Stimulated activated CD4-positive, alpha-beta T cell treated with anti-CD3 and anti-CD28 coated beads, TNF-alpha, amount 100 ng/mL, for 1 hour (primary cell): Measurements from ENCODE around the gene MT3.

Source experiments
- DNase-seq, 3 donors: peaks; one replicate each; pipeline ENCODE4 v3.0.0-alpha.2; 2020; ENCODE audit warnings: low read depth in 3 of 3, low spot score in 1 of 3

The MT3 gene

GRCh38 chr16:56589141-56590039, at the start of gene MT3:
Gene MT3, plus strand, starts transcription at chr16:56589528. Its CDS starts 63 bp downstream, at chr16:56589591.
- DNase-seq, result no peak

GRCh38 chr16:56539656-56540055, 49.7 kb upstream of the MT3 start:
- no peak for DNase-seq

- no peak for DNase-seq
Measured at GRCh38 chr16:56542039-56542438, 47.3 kb upstream of the MT3 start.

GRCh38 chr16:56547120-56547948, 42.0 kb upstream of the MT3 start:
- DNase-seq, result no peak

- DNase-seq, result no peak
Measured at GRCh38 chr16:56547949-56548567, 41.3 kb upstream of the MT3 start.

GRCh38 chr16:56549161-56549560, 40.2 kb upstream of the MT3 start:
- DNase-seq, result no peak

- DNase-seq, result no peak
Measured at GRCh38 chr16:56549744-56550385, 39.5 kb upstream of the MT3 start.

GRCh38 chr16:56551796-56552738, 37.3 kb upstream of the MT3 start:
- no peak for DNase-seq

GRCh38 chr16:56554441-56554840, 34.9 kb upstream of the MT3 start:
- no peak for DNase-seq

GRCh38 chr16:56558024-56558747, 31.1 kb upstream of the MT3 start:
- DNase-seq, result no peak

- DNase-seq, result no peak
Measured at GRCh38 chr16:56559109-56559508, 30.2 kb upstream of the MT3 start.

- DNase-seq, result no peak
Measured at GRCh38 chr16:56560447-56560846, 28.9 kb upstream of the MT3 start.

- DNase-seq, result no peak
Measured at GRCh38 chr16:56561126-56561525, 28.2 kb upstream of the MT3 start.

- DNase-seq, result no peak
Measured at GRCh38 chr16:56564793-56565477, 24.4 kb upstream of the MT3 start, which contains the start of gene MT4. Gene MT4, plus strand, starts transcription at chr16:56565073. Its CDS starts 56 bp downstream, at chr16:56565129.

GRCh38 chr16:56569971-56570370, 19.4 kb upstream of the MT3 start:
- DNase-seq, result no peak

- DNase-seq, result no peak
Measured at GRCh38 chr16:56571525-56571924, 17.8 kb upstream of the MT3 start.

GRCh38 chr16:56574625-56575024, 14.7 kb upstream of the MT3 start:
- no peak for DNase-seq

GRCh38 chr16:56576585-56577299, 12.6 kb upstream of the MT3 start:
- DNase-seq, result peak; percentile 60 to 87 (median 70)
